ENCODE measurements around the gene COL4A2. TPM values are rescaled to one million over a fixed set of nuclear protein-coding genes. Genes with fewer than 3 reads are reported as not detected.

COL4A2 gene
- total RNA-seq, 1 experiment from 2014 or later, result 67.4 TPM

GRCh38 chr13:110290153-110290552 lies 16.9 kb upstream of the COL4A2 start:
- no peak for DNase-seq (ENCODE audit: low read depth)

- DNase-seq (ENCODE audit: low read depth), result no peak
These were observed 16.3 kb upstream of the COL4A2 start for GRCh38 chr13:110290826-110291225.

GRCh38 chr13:110291286-110291685 lies 15.8 kb upstream of the COL4A2 start:
- DNase-seq (ENCODE audit: low read depth), result no peak

DNA sequence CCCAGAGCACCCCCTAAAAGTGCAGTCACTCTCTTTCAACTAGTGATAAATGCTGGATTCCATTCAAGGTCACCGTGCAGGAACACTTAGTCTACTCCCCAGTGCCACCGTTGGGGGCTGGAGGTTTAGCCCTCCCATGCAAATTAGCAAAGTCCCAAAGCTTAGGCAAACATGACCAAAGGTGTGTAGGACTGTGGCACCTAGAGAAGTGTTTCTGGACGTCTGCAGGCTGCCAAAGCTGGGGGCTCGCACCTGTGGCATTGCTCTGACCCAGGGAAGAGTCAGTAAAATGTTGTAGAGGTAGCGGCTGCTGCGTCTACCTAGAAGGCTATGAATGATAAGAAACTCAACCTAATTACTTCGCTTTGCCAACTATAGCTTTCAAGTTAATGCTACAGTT lies 14.0 kb upstream of the COL4A2 start:
- DNase-seq (ENCODE audit: low read depth), result no peak

- DNase-seq (ENCODE audit: low read depth), result no peak
These were observed 13.4 kb upstream of the COL4A2 start for GRCh38 chr13:110293649-110294048.

- DNase-seq (ENCODE audit: low read depth), result peak; percentile 32
These were observed 12.9 kb upstream of the COL4A2 start for GRCh38 chr13:110294146-110294545.

DNA sequence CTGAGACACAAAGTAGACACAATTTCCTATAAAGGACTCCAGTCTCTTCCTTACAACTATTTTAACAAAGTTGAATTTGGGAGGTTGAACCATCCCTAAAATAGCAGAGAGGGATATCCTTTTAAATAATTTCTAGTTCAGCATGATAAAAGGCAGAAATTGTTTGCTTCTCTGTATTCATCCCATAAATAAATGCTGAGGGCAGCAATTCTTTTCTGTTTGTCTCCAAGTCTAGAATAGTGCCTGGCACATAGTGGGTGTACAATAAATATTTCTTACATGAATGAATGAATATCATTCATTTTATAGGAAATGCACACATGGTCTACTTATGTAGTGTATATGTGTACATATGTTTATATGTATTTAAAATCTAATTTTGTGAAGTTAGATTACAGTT lies 12.5 kb upstream of the COL4A2 start:
- DNase-seq (ENCODE audit: low read depth), result no peak

- no peak for DNase-seq (ENCODE audit: low read depth)
These were observed 10.1 kb upstream of the COL4A2 start for GRCh38 chr13:110297011-110297410.

GRCh38 chr13:110297766-110298504 lies 9.1 kb upstream of the COL4A2 start:
- DNase-seq (ENCODE audit: low read depth), result no peak

DNA sequence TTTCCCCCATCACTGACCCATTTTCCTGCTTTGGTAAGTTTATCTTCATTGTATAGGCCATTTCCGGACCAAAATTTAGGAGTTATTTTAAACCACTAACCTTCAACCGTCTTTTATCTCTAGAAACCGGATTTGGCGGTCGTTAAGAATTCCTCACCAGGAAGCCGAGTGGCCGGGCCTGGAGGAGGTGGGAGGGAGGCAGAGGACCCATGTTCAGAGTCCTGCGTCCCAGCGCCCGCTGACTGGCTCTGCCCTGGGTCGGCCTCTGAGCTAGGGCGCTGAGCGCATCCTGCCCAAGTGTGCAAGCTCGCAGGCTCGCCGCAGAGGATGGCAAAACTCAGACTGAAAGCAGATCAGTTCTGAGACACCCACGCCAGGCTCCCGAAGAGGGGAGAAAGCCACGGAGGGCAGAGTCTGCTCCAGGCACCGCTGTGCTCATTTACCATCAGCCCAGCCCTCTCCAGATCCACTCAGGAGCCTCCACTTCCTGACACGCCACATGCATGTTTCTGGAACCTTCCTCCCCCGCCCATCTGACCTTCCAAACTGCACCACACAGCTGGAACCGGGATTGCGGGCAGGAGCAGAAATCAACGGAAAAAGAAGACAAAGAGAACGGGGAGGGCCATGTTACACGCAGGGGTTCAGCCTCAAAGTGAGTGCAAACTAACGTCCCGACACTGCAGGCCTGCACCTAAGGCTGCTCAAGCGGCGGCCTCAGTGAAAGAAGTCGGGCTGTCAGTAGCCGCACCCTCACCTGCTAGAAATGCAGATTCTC lies 8.4 kb upstream of the COL4A2 start:
- no peak for DNase-seq (ENCODE audit: low read depth)

- no peak for DNase-seq (ENCODE audit: low read depth)
These were observed 7.7 kb upstream of the COL4A2 start for GRCh38 chr13:110299283-110299840.

- peak; percentile 23 for DNase-seq (ENCODE audit: low read depth)
These were observed 6.8 kb upstream of the COL4A2 start for GRCh38 chr13:110300090-110300815.

GRCh38 chr13:110301083-110301482 lies 6.0 kb upstream of the COL4A2 start:
- DNase-seq (ENCODE audit: low read depth), result no peak

GRCh38 chr13:110301606-110302553 lies 5.2 kb upstream of the COL4A2 start:
- DNase-seq (ENCODE audit: low read depth), result peak; percentile 85

- no peak for DNase-seq (ENCODE audit: low read depth)
These were observed 4.1 kb upstream of the COL4A2 start for GRCh38 chr13:110302997-110303396.

GRCh38 chr13:110303644-110304043 lies 3.4 kb upstream of the COL4A2 start:
- DNase-seq (ENCODE audit: low read depth), result no peak

- DNase-seq (ENCODE audit: low read depth), result peak; percentile 88
These were observed 2.8 kb upstream of the COL4A2 start for GRCh38 chr13:110304256-110304655.

GRCh38 chr13:110305001-110305400 lies 2.1 kb upstream of the COL4A2 start:
- DNase-seq (ENCODE audit: low read depth), result no peak

- DNase-seq (ENCODE audit: low read depth), result peak; percentile 6
These were observed 1.5 kb upstream of the COL4A2 start for GRCh38 chr13:110305544-110305943.

- DNase-seq (ENCODE audit: low read depth), result peak; percentile 79
These were observed 1.1 kb upstream of the COL4A2 start for GRCh38 chr13:110305949-110306339.
